Psoas muscle (tissue), 8 donors: ENCODE measurements around the gene HPSE2. TPM values are rescaled to one million over a fixed set of nuclear protein-coding genes. Genes with fewer than 3 reads are reported as not detected.

Experiments
- ATAC-seq, 4 donors: fragments of 200-7000 bp; cut with Tn5 transposase; one replicate each; pipeline ENCODE4 v1.9.1; 2020; ENCODE audit warnings: moderate library complexity in 3 of 4, mild to moderate bottlenecking in 2 of 4
- DNase-seq, 2 donors: peaks; one replicate each; pipeline ENCODE4 v3.0.0-alpha.2; 2020
- H3K27ac ChIP-seq: fragments of 200-600 bp; one replicate; pipeline ENCODE4 v1.8.0; 2022
- H3K27me3 ChIP-seq, 3 donors: fragments of 200-600 bp in 1 of 3; one replicate each; pipeline versions ENCODE4 v1.6.1 to v1.8.0; 2013 to 2022; ENCODE audit warnings: low read length in 2 of 3, mild to moderate bottlenecking in 2 of 3, moderate library complexity in 1 of 3; ENCODE audit not compliant: insufficient read depth in 3 of 3
- H3K36me3 ChIP-seq, 2 donors: fragments of 200-600 bp in 1 of 2; one replicate each; pipeline versions ENCODE4 v1.6.1 to v1.8.0; 2013 to 2022; ENCODE audit warnings: low read depth in 1 of 2, mild to moderate bottlenecking in 1 of 2, moderate library complexity in 1 of 2; ENCODE audit not compliant: insufficient read depth in 1 of 2
- H3K4me1 ChIP-seq: fragments of 200-600 bp; one replicate; pipeline ENCODE4 v1.8.0; 2022
- H3K4me3 ChIP-seq: fragments of 200-600 bp; one replicate; pipeline ENCODE4 v1.8.0; 2022; ENCODE audit warnings: mild to moderate bottlenecking
- H3K9me3 ChIP-seq: fragments of 200-600 bp; one replicate; pipeline ENCODE4 v1.8.0; 2022
- WGBS, 3 donors: extraction: QIAGEN DNeasy Blood & Tissue Kit; methylation state at CpG; one replicate each; pipeline versions ENCODE4 v1.1.6 to v1.1.7; 2013; 5-methylcytosine and 5-hydroxymethylcytosine counted together
- intact Hi-C, 2 donors: fragments of 100-400 bp; cut with DNase I; formaldehyde crosslinking; loops; one replicate each; pipeline versions ENCODE4 v1.11.0 to v1.14.2; 2022
- polyA plus RNA-seq, 3 donors: library from polyadenylated mRNA; stranded (reverse); fragments of 200-250 nt; gene quantifications; one replicate each; pipeline ENCODE4 v1.2.3, GENCODE V29; 2013
- total RNA-seq, 4 donors: library from RNA; stranded (reverse); fragmentation: NEBNext Ultra II Directional in 2 of 4; extraction: Animal tissue kit (Norgen Biotek cat#: 25700) in 2 of 4; gene quantifications; one replicate each; pipeline versions ENCODE4 v1.2.1 to v1.2.4, GENCODE V29; 2021 to 2023
- TF ChIP-seq, protein P1 (sequence below): fragments of 200-600 bp; IDR thresholded peaks from one replicate; pipeline ENCODE4 v1.8.0; 2022; ENCODE audit warnings: antibody characterized with exemption
- donor health status: healthy with polysubstance abuse.
- donor health status: DM: no; HTN: no; CAD: no; lungs with moderate emphysema.
- donor health status: Bipolar disorder and iron deficiency.
- donor health status: healthy.
- donor health status: DM: yes; HTN: yes; CAD: no.
- donor health status: DM: no; HTN: no; CAD: no.
- donor health status: DM: no; HTN: no; CAD: no.
- donor health status: DM: yes; HTN: yes; CAD: no.

Gene HPSE2
- total and polyA plus RNA-seq, 7 donors: 0.01 to 0.17 (median 0.03) TPM; not detected in 4

- Histone ChIP-seq H3K27me3 (no peaks in the 10 kb centered on the region), H3K9me3 (no peaks in the 10 kb centered on the region), H3K4me1 (no peaks in the 10 kb centered on the region), H3K36me3 (no peaks in the 10 kb centered on the region), H3K4me3 (no peak overlapping the region), H3K27ac (no peak overlapping the region)
- ATAC-seq: no peak
- intact Hi-C loops: no loop called here
- TF ChIP-seq, protein P1, sequence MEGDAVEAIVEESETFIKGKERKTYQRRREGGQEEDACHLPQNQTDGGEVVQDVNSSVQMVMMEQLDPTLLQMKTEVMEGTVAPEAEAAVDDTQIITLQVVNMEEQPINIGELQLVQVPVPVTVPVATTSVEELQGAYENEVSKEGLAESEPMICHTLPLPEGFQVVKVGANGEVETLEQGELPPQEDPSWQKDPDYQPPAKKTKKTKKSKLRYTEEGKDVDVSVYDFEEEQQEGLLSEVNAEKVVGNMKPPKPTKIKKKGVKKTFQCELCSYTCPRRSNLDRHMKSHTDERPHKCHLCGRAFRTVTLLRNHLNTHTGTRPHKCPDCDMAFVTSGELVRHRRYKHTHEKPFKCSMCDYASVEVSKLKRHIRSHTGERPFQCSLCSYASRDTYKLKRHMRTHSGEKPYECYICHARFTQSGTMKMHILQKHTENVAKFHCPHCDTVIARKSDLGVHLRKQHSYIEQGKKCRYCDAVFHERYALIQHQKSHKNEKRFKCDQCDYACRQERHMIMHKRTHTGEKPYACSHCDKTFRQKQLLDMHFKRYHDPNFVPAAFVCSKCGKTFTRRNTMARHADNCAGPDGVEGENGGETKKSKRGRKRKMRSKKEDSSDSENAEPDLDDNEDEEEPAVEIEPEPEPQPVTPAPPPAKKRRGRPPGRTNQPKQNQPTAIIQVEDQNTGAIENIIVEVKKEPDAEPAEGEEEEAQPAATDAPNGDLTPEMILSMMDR: no peak
- DNase-seq: no peak
- WGBS, 3 donors: 65 to 89% (median 68%) methylated on average over 2 of the region's 2 CpGs
Measured at GRCh38 chr10:98482096-98482495, 753.6 kb downstream of the HPSE2 start.

DNA sequence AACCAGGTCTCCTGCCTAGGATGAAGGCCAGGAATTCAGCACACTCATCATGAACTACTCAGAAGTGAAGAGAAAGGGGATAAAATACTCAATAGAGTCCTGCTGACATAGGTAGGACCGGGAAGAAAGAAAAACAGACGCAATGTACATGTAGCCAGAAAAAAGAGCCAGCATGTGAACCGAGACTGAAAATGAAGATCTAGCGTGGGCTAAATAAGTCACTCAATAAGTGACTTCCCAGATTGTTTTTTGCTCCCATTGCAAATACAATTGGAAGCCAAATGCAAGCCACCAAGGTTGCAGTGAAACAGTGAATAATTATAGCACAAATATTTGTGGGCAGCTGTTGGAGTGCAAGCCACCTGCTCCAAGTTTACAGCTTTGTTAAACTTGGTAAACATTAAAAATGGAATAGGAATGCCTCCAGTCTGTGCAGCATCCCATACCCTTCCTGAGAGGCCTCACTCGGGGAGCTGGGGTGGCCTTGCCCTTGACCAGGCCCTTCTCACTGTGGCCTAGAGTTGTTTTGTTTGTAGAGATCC lies 754.2 kb downstream of the HPSE2 start:
- H3K27ac ChIP-seq: no peak overlapping the region
- H3K4me3 ChIP-seq: no peak overlapping the region
- TF ChIP-seq, protein P1: no peak
- H3K4me1 ChIP-seq: no peaks in the 10 kb centered on the region
- 29 to 43% (median 29%) methylated on average over 5 of the region's 5 CpGs for WGBS, 3 donors
- no peaks in the 10 kb centered on the region for H3K27me3 ChIP-seq
- intact Hi-C loops: no loop called here
- H3K36me3 ChIP-seq: no peaks in the 10 kb centered on the region
- ATAC-seq (no peak), DNase-seq (no peak)
- H3K9me3 ChIP-seq: no peaks in the 10 kb centered on the region

GRCh38 chr10:98478430-98479222 lies 757.0 kb downstream of the HPSE2 start:
- no peaks in the 10 kb centered on the region for H3K27me3 ChIP-seq
- WGBS, 3 donors: 59 to 72% (median 71%) methylated on average over 6 of the region's 6 CpGs
- H3K4me3 ChIP-seq: no peak overlapping the region
- no peaks in the 10 kb centered on the region for H3K36me3 ChIP-seq
- no peaks in the 10 kb centered on the region for H3K9me3 ChIP-seq
- H3K27ac ChIP-seq: no peak overlapping the region
- ATAC-seq (no peak), DNase-seq (no peak)
- H3K4me1 ChIP-seq: no peaks in the 10 kb centered on the region
- intact Hi-C loops: no loop called here
- TF ChIP-seq, protein P1: no peak

DNA sequence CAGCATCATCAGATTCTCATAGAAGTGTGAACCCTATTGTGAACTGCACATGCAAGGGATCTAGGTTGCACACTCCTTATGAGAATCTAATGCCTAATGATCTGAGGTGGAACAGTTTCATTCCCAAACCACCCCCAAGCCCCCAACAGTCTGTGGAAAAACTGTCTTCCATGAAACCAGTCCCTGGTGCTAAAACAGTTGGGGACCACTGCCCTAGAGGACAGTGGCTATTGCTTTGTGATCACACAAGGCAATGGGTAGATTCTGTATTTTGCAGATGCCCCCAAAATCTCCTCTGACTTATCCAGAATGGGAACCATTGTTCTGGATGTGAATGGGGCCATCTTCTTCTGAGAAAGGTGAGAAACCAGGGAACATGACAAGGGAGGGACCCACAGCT lies 757.8 kb downstream of the HPSE2 start:
- DNase-seq (no peak), ATAC-seq (no peak)
- H3K4me3 ChIP-seq: no peak overlapping the region
- no peaks in the 10 kb centered on the region for H3K4me1 ChIP-seq
- H3K27ac ChIP-seq: no peak overlapping the region
- H3K9me3 ChIP-seq: no peaks in the 10 kb centered on the region
- no peaks in the 10 kb centered on the region for H3K36me3 ChIP-seq
- TF ChIP-seq, protein P1: no peak
- no peaks in the 10 kb centered on the region for H3K27me3 ChIP-seq
- intact Hi-C loops: no loop called here

DNA sequence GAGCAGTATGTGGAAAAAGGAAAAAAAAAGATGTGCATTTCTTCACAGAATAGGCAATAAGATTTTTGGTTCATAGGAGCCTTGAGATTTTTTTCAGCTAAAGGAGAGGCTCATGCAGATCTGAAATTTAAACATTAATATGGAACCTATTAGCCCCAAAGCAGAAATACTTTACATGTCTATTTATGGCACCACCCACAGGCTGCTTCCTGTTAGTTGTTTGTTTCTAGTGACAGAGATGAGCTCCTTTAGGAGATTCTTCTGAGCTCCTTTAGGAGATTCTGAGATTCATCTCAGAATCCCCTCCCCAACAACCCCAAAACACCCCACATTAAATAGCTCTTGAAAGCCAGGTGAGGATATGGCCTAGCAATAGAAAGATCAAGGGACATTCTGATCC lies 761.0 kb downstream of the HPSE2 start:
- no peaks in the 10 kb centered on the region for H3K9me3 ChIP-seq
- no peaks in the 10 kb centered on the region for H3K36me3 ChIP-seq
- DNase-seq (no peak), ATAC-seq (no peak)
- H3K27me3 ChIP-seq: no peaks in the 10 kb centered on the region
- H3K4me3 ChIP-seq: no peak overlapping the region
- no peaks in the 10 kb centered on the region for H3K4me1 ChIP-seq
- TF ChIP-seq, protein P1: no peak
- intact Hi-C loops: no loop called here
- H3K27ac ChIP-seq: no peak overlapping the region
